GM18517 (cell line): ENCODE measurements around the gene TMEM38B.
A peak's percentile ranks its signal among the peaks of the same experiment; 100 is the strongest.

Experiments used
- ATAC-seq: cut with Tn5 transposase; IDR thresholded peaks from one replicate; pipeline ENCODE4 v1.9.1; 2021; ENCODE audit warnings: mild to moderate bottlenecking, moderate library complexity; ENCODE audit not compliant: unreplicated experiment

Gene TMEM38B

GRCh38 chr9:105694190-105694847 lies at the start of gene TMEM38B:
TMEM38B (plus strand) TSS chr9:105694541; CDS start chr9:105694661, 120 bp downstream.
- ATAC-seq: peak; percentile 55

GRCh38 chr9:105646879-105647594 lies 47.3 kb upstream of the TMEM38B start:
- ATAC-seq: no peak

- ATAC-seq: no peak
Observed at GRCh38 chr9:105647595-105648349, 46.6 kb upstream of the TMEM38B start.

DNA sequence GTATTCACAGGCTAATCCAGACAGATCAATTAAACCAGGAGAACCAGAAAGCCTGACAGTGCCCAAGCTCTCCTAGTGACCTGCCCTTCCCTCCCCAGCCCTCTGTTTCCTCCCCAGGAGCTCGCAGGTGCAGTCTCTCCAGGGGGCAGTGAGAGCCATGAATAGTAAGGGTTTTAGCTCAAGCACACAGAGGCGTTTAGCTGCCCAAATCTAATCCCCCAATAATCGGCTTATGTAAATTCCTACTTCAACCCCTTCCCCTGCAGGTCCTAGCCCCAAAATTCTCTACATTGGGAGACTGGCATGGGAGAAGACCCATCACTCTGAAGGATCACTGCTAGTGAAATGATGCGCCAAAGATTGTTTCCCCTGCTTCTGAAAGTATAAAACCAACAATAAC lies 42.5 kb upstream of the TMEM38B start:
- ATAC-seq: no peak

DNA sequence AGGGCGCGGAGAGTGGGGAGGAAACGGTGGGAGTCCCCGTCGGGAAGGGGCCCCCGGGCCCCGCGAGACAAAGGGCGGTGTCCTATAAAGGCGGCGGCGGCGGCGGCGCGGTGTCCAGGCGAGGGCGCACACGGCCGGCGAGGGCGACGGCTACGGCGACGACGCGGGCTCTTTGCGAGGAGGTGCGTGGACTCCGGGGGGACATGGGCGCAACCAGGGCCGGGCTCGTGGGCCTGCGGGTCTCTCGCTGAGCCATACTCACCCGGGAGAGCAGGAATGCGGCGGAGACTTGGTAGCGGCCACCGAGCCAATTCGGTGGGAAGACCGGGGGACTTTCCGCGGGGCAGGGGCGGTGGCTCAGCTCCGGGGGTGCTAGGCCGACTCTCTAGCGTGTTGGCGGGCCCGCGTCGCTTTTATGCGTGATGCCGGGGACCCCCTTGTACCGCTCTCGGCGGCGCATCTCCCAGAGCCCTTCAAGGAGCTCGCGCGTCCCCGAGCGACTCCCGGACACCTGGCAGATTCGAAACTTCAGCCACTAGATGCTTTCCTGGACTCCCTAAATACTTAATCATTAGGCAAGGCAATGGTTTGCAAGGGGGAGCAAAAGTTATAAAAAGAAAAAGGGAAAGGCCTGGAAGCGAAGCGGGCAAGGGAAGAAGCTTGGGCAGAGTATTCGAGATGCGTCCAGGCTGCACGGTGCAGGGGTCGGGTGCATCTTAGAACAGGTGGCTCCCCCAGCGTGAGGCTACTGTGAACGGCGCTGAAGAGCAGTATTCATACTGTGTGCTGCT lies 38.0 kb upstream of the TMEM38B start:
- ATAC-seq: no peak

- no peak for ATAC-seq
Observed at GRCh38 chr9:105658351-105658750, 36.0 kb upstream of the TMEM38B start.

DNA sequence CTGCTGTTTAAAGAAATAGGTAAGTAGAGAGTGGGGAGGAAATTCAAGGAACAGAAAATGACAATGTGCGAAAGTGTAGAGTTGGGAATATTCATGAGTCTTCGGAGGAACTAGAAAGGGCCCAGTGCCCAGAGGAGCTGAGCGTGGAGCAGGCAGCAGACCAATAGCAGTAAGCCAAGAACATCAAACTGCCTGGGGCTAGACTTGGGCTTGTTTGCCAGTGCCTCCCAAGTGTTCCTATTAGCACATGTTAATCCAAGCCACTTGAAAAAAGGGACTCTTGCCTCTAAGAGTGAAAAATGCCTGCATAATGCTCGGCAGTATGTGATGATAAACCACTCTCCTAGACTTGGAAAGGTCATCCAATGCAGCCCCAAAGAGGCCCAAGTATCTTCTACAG lies 33.3 kb upstream of the TMEM38B start:
- ATAC-seq: no peak

DNA sequence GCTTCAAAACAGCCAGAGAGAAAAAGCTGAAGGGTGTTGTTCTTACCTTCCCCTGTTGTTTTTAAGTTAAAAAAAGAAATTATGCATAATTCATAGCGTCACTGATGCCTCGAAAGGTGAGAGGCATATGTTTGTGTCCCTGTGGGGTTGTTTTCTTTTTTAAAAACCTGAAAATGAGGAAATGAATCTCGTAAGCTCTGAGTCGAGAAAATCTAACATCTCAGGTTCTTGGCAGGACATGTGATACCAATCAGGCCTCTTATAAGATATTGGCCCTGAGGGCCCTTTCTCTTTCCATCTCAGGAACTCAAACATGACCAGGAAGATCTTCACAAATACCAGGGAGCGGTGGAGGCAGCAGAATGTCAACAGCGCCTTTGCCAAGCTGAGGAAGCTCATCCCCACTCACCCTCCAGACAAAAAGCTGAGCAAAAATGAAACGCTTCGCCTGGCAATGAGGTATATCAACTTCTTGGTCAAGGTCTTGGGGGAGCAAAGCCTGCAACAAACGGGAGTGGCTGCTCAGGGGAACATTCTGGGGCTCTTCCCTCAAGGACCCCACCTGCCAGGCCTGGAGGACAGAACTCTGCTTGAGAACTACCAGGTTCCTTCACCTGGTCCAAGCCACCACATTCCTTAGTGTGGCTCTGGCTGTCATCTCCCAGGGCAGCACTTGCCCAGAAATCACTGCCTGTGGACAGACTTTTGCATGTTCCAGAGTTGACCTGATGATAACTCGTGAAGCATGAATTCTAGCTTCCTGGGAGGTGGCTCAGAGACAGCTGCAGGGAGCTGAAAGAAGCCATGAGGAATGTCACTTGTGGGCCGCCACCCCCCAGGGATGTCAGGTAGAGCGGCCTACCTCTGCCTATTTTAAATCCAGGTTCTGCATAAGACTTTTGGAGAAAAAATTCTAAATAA lies 31.9 kb upstream of the TMEM38B start, which contains the start of gene TAL2:
TSS of gene TAL2 (plus strand) at position 274 of the 921 bp plus-strand sequence. CDS start at position 314, 40 bp downstream.
- ATAC-seq: peak; percentile 96

DNA sequence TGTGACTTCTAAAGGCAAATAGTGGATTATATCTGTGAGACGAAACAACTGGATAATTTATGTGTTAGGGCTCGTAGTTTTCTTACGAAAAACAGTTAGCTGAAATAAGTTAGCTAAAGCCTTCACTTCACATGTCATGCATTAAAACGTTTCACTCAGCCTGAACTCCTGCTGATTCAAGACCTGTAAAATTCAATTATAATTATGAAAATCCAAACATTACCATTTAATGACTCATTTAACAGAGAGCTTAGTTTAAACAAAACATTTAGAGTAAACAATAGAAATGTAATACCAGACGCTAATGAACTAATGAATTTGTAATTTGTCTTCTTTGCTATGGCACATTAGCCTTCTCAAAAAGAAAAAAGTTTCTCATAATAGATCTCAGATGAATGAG lies 30.4 kb upstream of the TMEM38B start:
- no peak for ATAC-seq

DNA sequence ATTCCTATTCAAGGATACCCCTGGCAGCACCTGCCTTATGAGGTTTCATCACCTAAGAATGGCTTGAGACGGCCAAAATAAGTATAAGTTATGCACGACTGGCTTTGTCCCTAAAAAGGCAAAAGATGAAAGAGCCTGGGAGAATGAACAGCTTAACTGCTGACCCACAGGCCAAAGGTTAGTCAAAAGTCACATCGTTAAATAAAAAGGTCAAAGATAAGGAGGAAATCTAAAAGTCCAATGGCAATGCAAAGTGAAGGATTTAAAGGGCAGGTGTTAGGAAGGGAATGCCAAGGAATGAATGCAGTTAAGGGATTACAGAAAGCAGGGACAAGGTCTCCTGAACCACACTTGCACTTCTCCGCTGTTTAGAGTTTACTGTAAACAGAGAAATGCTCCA lies 26.5 kb upstream of the TMEM38B start:
- no peak for ATAC-seq

- ATAC-seq: no peak
Observed at GRCh38 chr9:105670315-105670714, 24.0 kb upstream of the TMEM38B start.

GRCh38 chr9:105670775-105671174 lies 23.6 kb upstream of the TMEM38B start:
- ATAC-seq: no peak

DNA sequence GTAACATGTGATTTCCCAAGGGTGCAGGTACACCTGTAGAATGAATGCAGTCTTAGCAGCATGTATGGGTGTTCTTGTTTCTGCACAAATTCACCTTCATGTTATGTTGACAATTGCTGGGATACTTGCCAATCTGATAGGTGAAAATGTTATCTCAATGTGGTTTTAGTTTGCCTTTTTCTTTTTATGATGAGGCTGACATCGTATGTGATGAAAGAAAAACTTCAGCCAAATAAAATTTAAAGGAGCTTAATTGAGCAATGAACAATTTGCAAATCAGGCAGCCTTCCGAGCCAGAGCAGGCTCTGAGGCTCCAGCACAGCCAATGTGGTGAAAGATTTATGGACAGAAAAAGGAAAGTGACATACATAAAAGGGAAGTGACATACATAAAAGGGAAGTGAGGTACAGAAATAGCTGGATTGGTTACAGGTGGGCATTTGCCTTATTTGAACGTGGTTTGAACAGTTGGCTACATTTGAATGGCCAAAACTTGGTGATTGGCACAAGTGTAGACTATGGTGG lies 21.6 kb upstream of the TMEM38B start:
- peak; percentile 74 for ATAC-seq

- no peak for ATAC-seq
Observed at GRCh38 chr9:105673850-105674387, 20.4 kb upstream of the TMEM38B start.

- ATAC-seq: no peak
Observed at GRCh38 chr9:105676351-105676923, 17.9 kb upstream of the TMEM38B start.

- no peak for ATAC-seq
Observed at GRCh38 chr9:105678163-105678562, 16.2 kb upstream of the TMEM38B start.

- ATAC-seq: no peak
Observed at GRCh38 chr9:105678781-105679180, 15.6 kb upstream of the TMEM38B start.

DNA sequence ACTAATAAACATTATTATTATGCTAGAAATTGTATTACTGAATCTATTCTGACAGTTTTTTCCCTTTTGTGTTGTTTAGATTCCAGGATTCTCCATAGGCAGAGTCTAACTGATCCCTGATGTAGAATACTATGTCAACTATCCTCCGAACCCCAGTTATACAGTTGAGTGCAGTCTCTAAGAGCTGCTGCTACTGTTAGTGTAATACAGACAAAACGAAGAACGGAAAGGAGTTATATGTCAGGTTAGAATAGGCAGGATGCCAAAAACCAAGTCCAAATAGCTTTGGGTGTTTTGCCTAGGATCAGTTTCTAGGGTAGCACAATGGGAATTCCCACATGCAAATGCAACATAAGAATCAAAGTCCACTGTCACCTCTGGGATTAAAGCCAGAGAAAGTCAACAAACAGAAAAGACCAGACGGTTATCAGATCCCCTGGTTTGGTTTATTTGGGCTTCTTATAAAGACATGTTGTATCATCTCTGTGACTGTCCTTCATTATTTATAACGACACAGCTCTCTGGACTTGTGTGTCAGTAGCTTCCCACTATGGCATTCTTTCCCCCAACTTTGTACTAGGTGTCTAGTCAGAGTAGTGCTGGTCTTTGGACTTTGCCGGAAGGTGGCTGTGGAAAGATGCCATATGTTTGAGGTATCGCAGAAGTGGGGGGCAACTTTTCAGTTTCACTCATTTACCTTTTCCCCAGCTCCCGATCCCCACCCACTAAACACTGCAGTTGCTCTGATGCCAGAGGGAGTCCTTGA lies 14.9 kb upstream of the TMEM38B start:
- no peak for ATAC-seq
